Measurements from ENCODE around the gene SLC14A1.

SLC14A1 gene

GRCh38 chr18:45723567-45724355 is at the start of gene SLC14A1:
Gene SLC14A1 (plus strand): TSS chr18:45724181. CDS start chr18:45730321, 6,140 bp downstream.
- peak; percentile 93 for DNase-seq (ENCODE audit: low spot score)

GRCh38 chr18:45677276-45677807 is 46.6 kb upstream of the SLC14A1 start:
- no peak for DNase-seq (ENCODE audit: low spot score)

- no peak for DNase-seq (ENCODE audit: low spot score)
These were observed 45.5 kb upstream of the SLC14A1 start for GRCh38 chr18:45678441-45678840.

DNA sequence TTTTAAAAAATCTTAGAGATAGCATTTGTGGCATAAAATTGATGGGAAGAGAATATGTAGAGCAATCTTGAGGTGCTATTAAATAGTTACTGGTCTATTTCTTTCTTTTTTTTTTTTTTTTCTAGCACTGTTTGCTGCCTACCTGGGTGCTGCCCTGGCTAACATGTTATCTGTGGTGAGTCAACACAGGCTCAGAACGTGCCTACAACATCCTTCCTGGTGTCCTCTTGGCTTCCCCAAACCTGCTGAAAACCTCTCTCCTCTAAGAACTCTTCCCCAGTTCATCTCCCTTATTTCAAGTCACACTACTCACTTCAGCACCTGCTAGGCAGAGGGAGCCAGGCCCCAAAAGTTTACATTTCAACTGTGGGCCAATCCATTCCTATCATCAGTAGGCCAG is 45.1 kb upstream of the SLC14A1 start:
- no peak for DNase-seq (ENCODE audit: low spot score)

GRCh38 chr18:45680066-45680690 is 43.8 kb upstream of the SLC14A1 start:
- DNase-seq (ENCODE audit: low spot score) = no peak

DNA sequence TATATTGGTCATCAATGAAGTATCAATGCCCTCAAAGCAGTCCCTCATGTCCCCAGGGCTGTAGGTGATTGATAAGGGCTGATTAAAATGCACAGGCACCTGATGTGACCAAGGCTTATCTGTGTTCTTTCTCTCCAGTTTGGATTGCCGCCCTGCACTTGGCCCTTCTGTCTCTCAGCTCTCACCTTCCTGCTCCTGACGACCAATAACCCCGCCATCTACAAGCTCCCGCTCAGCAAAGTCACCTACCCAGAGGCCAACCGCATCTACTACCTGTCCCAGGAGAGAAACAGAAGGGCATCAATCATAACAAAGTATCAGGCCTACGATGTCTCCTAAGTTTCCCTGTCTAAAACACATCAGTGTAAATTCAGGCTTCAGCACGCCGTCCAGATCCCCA is 41.8 kb upstream of the SLC14A1 start:
- no peak for DNase-seq (ENCODE audit: low spot score)

- no peak for DNase-seq (ENCODE audit: low spot score)
These were observed 39.5 kb upstream of the SLC14A1 start for GRCh38 chr18:45684341-45685115.

- DNase-seq (ENCODE audit: low spot score) = no peak
These were observed 36.9 kb upstream of the SLC14A1 start for GRCh38 chr18:45686891-45687611.

GRCh38 chr18:45687621-45688020 is 36.4 kb upstream of the SLC14A1 start:
- peak; percentile 56 for DNase-seq (ENCODE audit: low spot score)

- DNase-seq (ENCODE audit: low spot score) = no peak
These were observed 35.9 kb upstream of the SLC14A1 start for GRCh38 chr18:45688113-45688512.

DNA sequence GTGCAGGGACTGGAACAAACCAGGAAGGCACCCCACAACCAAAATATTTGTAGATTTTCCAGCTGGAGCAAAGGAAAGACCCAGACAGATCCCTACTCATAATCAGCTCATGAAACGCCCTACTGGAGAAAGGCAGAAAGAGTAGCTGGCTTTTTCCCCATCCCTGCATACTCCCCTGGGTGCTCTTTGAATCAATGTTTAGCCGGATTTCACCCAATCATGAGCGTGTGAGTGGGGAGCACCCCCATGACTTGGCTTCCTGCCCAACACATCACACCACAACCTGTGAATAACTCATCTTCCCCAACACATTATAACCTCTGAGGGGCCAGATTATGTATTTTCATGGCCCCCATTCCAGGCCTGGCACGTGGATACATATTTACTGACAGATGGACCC is 35.1 kb upstream of the SLC14A1 start:
- no peak for DNase-seq (ENCODE audit: low spot score)

- no peak for DNase-seq (ENCODE audit: low spot score)
These were observed 34.6 kb upstream of the SLC14A1 start for GRCh38 chr18:45689396-45689795.

DNA sequence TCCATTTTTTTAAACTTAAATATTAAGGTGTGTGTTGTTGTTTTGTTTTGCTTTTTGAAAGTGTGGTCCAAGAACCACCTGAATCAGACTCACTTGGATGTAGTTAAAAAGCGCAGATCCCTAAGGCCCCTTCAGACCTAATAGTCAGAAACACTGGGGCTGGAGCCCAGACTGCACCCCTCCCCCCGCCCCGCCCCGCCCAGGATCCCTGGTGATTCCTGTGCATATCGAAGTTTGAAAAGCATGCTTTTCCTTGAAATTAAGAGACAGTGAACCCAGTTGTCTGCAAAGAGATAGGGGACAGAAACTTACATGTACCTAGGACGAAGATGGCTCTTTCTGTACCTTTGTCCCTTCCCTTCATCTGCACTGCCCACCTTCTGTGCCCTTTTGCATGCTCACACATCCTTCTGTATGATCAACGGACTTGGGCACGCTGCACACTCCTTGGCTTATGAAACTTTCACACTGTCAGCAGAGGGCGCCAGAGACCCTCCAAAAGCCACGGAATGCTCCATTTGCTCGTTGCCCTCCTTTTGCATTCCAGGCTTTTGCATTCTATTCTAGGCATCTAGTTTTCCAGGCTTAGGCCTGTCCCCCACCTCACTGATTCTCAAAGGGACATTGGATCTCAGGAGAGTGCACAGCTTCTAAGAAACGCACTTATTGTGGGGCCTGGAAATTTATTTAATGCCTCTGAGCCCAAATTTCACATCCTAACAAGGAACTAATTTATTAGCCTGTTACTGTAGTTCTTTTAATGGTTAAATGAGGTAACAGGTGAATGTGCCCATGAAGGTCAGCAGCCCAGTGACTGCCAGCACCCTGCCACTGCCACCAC is 32.8 kb upstream of the SLC14A1 start:
- peak; percentile 89 for DNase-seq (ENCODE audit: low spot score)

- no peak for DNase-seq (ENCODE audit: low spot score)
These were observed 32.2 kb upstream of the SLC14A1 start for GRCh38 chr18:45691816-45692179.

GRCh38 chr18:45702708-45703265 is 21.2 kb upstream of the SLC14A1 start:
- no peak for DNase-seq (ENCODE audit: low spot score)

DNA sequence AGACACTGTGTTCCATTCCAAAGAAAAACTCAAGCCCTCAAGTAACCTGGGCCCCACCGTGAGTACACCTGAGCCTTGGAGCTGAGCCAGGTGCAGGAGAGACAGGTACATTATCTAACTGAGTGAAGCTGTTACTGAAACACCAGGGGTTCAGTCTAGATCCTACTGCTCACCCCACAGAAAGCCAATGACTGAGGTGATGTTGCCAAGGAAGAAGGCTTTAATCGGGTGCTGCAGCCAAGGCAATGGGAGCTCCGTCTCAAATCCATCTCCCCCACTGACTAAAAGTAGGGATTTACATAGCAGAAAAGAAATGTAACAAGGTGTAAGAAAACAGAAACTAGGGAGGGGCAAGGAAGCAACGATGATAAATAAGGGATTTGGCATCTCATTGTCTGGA is 15.2 kb upstream of the SLC14A1 start:
- no peak for DNase-seq (ENCODE audit: low spot score)

DNA sequence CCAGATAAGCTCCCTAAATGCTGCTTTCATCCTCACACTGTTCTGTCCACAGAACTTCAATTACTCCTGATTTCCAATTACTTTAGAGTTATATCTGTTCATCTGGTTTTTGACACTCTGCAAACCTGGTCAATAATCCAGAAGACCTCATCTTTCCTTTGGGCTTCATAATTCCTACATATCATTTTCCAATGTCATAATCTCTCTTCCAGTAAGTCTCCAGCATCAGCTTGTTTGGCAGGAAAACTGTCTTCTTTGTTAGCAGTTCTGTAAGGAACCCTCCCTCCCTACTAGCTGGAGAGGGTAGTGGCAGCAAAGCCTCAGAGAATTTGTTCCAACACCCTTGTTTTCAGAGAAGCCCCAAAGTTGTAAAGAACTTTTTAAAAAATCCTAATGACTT is 11.9 kb upstream of the SLC14A1 start:
- no peak for DNase-seq (ENCODE audit: low spot score)

DNA sequence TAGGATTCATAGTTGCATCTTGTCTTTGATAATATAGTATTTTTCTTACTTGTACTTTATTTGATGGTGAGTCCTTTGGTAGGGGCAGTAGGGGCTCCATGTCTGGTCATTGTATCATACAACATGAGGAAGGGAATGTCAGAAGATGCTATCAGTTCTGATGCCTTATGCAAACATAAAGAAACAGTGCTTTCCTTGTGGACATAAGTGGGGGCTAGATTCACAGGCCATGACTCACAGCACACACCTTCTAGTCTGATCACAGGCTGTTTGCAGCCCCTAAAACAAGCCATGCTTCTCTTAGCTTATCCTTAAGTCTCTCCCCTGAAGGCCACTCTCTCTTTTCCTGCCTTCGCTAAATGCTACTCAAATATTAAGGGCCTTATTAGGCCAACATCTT is 10.7 kb upstream of the SLC14A1 start:
- DNase-seq (ENCODE audit: low spot score) = no peak

- no peak for DNase-seq (ENCODE audit: low spot score)
These were observed 8.7 kb upstream of the SLC14A1 start for GRCh38 chr18:45715212-45715780.

DNA sequence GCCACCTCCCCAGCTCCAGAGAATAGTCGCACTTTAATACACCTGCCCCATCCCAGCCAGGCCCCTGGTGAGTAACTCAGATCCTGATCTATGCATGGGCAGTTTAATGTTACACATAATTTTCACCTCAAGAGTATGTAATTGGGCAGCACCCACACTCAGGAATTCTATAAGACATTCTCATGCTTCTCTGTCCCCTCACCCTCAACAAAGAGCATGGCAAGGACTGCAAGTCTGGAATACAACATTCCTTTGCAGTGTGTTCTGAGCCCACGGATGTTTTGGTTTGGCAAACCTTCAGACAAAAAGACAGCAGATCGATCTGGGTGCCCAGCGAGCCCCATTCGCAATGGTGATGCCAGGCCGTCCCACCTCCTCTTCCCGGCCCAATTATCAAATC is 4.9 kb upstream of the SLC14A1 start:
- no peak for DNase-seq (ENCODE audit: low spot score)

Data from hematopoietic multipotent progenitor cell treated with erythropoietin and hydrocortisone succinate and interleukin-3 and kit ligand, for 15 days (in vitro differentiated cells).